Caki2 (cell line): ENCODE measurements around the gene CHRNB4. TPM values are rescaled to one million over a fixed set of nuclear protein-coding genes. Genes with fewer than 3 reads are reported as not detected.
A peak's percentile ranks its signal among the peaks of the same experiment; 100 is the strongest.
"Not testable (repeated sequence)": the region's sequence is repeated elsewhere in the genome, so short reads cannot be mapped to it uniquely, and the experiment has no call there.

Experiments
- DNase-seq: peaks from one replicate; pipeline ENCODE4 v3.0.0-alpha.2; 2015; ENCODE audit warnings: low read depth
- in situ Hi-C: cut with HindIII; loops from 2 replicates; pipeline ENCODE4 v1.10.0; 2016; ENCODE audit warnings: low sequenced_read_pairs, low pct_unique_long_range_greater_than_20kb, mixed read lengths
- total RNA-seq: library from RNA; depleted of rRNA; stranded (reverse); fragments of >200 nt; shearing (Covaris generic); gene quantifications from 2 replicates; pipeline ENCODE4 v1.2.3, GENCODE V29; 2014; ENCODE audit warnings: low replicate concordance; rRNA removed

The CHRNB4 gene, protein sequence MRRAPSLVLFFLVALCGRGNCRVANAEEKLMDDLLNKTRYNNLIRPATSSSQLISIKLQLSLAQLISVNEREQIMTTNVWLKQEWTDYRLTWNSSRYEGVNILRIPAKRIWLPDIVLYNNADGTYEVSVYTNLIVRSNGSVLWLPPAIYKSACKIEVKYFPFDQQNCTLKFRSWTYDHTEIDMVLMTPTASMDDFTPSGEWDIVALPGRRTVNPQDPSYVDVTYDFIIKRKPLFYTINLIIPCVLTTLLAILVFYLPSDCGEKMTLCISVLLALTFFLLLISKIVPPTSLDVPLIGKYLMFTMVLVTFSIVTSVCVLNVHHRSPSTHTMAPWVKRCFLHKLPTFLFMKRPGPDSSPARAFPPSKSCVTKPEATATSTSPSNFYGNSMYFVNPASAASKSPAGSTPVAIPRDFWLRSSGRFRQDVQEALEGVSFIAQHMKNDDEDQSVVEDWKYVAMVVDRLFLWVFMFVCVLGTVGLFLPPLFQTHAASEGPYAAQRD
- 6.5 TPM in 1 of 2 replicates, not detected in the other for total RNA-seq

- peak; percentile 65 for DNase-seq
- in situ Hi-C loops = no loop called here
These were observed at the start of gene CHRNB4 for GRCh38 chr15:78641102-78641748. Gene CHRNB4 (minus strand): TSS chr15:78641210. CDS start chr15:78641133, 77 bp downstream.

GRCh38 chr15:78689626-78690025 is 48.6 kb upstream of the CHRNB4 start:
- DNase-seq = no peak
- in situ Hi-C loops = no loop called here

DNA sequence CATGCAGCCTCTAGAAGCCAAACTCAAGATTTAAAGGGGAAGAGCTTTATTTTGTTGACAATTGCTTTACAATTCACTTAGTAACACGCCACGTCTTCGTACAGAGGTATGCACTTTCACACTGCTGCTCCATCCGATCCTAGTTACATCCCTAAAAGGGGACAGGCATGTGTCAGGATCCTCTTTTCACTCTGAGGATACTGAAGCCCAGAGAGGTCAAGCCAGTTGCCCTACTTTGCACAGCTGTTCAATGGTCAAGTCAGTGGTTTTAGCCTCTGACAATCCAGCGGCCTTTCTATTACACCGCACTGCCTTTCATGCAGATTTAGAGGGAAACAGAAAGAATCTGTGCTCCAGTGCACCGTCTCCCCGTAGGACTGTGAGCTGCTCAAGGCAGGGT is 44.9 kb upstream of the CHRNB4 start:
- no peak for DNase-seq
- in situ Hi-C loops = no loop called here

DNA sequence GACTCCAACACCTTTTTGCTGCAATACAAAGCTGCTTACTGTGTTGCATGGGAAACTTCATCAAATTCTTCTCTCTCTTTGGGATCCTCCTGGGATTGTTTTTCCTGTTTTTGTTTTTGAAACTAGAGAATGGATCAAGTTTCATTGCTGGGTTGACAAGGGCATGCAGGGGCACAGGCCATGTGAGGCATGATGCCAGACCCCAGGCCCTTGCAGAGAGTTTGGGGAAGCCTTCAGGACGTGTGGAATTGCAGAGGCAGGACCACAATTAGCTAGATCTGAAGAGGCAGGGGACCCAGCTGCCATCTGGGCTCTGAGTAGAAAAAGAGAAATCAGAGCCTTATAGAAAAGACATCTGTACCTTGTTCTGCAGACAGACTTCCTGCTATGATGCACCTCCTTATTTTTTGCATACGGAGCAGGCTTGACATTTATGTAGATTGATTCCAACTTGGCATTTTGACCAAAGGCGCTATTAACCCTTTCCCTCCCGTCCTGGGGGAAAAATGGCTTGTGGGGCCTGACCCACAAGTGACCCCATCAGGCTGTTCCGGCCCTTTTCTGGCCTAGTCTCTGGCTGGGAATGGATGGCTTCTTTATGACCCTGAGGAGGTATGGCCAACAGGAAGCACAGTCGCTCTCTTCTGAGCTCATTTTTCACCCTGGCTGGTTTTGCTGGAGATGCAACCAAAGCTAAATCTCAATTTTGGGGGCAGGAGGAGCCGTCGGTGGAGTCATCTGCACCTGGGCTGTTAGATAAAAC is 44.3 kb upstream of the CHRNB4 start:
- in situ Hi-C loops = no loop called here
- no peak for DNase-seq

DNA sequence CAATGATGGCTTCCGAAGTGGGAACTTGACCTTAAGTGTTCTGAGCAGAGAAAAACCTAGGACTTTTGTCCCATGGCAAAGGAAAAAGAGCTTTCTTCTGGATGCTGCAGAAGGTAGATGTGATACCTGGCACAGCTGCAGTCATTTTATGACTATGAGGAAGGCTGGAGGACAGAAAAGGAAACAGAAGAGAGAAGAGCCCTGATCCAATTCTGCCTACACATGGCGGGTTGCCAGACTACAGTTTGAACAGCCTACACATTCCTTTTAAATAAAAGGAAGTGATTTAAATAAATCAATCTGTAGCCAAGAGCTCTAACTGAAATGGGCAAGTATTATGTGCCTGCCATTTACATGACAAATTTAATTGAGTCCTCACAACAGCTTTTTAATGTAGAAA is 43.6 kb upstream of the CHRNB4 start:
- DNase-seq = no peak
- in situ Hi-C loops = no loop called here

DNA sequence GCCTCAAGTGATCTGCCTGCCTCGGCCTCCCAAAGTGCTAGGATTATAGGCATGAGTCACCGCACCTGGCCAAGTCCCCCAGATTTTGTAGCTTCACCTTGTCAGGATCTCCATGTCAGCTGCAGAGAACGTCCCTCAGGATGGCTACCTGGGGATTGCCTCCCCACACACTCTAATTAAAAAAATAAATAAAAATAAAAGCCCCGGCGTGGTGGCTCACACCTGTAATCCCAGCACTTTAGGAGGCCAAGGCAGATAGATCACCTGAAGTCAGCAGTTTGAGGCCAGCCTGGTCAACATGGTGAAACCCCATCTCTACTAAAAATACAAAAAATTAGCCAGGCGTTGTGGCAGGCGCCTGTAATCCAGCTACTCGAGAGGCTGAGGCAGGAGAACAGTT is 42.6 kb upstream of the CHRNB4 start:
- DNase-seq, in situ Hi-C loops: not testable (repeated sequence)

DNA sequence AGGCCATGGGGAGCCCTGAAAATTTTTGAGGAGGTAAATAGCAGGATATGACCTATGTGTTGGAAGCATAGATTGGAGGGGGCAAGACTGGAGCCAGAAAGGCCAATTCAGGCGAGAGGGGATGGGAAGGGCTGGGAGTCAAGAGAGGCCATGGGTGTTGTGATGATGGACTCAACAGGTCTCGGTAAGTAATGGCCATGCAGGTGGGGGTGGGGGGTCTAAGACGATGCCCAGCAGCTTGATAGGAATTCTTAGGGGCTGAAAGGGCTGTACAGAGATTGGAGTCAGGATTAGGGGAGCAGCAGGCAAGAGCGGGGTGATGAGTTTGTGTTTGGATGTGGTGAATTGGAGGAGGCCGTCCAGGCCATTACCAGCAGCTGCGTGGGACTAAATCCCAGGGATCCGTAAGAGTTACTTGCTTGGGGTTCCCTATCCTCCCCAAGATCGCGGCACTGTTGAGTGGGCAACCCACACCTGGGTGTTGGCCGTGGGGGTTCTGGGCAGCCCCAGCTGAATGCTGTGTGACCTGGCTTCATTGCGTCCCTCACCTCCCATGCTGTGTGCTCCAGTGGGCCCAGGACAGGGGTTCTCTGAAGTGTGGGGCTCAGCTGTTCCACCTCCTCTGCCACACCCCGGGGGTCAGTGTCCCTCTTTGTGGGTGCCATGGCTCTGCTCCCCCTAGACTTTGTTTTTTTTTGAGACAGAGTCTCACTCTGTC is 41.8 kb upstream of the CHRNB4 start:
- DNase-seq = no peak
- in situ Hi-C loops = no loop called here

DNA sequence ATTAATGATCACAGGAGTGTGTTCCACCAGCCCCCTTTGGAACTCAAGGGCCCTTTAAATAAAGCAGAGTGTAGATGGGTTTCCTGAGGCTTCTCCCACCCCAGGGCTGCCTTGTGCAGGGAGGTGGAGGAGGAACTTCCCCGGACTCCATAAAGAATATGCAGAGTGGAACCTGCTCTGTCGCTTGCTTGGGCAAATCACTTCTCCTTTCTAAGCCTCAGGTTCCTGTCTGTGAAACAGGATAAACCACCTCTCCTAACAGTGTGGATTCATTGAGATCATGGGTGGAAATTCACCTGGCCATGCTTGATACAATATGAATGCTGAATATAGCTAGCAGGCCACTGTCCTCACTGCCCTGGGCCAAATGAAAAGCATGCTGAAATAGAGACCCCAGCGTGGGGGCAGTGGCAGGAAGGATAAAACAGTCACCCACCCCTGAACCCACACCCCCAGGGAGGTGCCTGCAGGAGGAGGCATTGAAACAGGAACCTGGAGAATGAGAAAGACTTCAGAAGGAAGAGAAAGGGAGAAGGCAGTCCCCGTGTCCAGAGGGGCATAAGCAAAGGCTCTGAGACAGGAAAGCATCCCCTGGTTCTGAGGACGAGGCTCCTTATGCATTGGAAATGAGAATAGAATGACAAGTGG is 41.1 kb upstream of the CHRNB4 start:
- DNase-seq = no peak
- in situ Hi-C loops = no loop called here

GRCh38 chr15:78681281-78682003 is 40.4 kb upstream of the CHRNB4 start:
- in situ Hi-C loops = no loop called here
- no peak for DNase-seq

- in situ Hi-C loops = no loop called here
- DNase-seq = no peak
These were observed 39.5 kb upstream of the CHRNB4 start for GRCh38 chr15:78680431-78681075.

DNA sequence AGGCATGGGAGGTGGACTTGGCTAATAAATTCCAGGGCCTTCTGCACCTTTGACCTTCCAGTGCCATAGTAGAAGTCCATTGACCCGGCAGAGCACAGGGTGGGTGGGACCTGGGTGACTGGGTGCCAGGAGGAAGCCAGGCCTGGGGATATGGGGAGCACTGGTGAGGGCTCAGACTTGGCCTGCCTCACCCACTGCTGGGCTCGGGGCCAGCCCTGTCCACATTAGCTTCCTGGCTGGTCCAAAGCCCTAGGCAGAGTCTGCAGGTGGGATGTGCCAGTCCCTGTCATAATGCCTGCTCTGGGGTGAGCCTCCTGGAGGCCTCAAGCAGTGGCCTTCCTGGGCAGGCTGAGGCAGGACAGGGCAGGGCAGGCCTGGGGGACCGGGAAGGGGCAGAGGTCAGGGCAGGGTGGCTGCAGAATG is 38.1 kb upstream of the CHRNB4 start:
- no peak for DNase-seq
- in situ Hi-C loops = no loop called here

DNA sequence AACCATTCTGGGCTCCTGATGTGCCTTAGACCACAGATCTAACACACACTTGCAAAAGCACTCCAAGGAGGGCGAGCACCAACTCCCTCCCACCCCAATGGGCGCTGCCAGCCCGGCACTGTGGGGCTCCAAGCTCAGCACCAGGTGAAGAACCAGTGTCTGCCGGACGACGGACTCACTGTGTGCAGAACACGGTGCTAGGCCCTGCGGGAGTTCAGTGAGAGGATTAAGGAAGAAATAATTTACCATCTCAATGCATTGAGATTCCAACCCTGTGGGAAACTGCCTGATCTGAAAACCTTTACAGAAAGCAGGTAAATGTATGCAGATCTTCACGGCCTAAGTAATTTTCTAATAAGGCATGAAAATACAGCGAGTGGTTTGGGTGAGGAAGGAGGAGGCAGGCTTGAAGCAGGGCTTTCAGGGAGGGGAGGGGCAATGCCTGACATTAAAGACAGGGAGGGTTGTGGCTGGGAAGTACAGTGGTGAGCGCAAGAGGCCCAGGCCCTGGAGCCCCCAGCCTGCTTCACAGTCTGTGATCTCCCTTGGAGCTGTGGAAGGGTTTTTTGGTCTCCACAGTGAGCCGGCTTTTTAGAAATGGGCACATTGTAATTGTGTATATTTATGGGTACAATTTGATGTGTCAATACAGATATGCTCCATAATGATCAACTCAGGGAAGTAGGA is 35.6 kb upstream of the CHRNB4 start:
- in situ Hi-C loops = no loop called here
- DNase-seq = no peak

GRCh38 chr15:78675617-78676360 is 34.8 kb upstream of the CHRNB4 start:
- in situ Hi-C loops = no loop called here
- DNase-seq = no peak

DNA sequence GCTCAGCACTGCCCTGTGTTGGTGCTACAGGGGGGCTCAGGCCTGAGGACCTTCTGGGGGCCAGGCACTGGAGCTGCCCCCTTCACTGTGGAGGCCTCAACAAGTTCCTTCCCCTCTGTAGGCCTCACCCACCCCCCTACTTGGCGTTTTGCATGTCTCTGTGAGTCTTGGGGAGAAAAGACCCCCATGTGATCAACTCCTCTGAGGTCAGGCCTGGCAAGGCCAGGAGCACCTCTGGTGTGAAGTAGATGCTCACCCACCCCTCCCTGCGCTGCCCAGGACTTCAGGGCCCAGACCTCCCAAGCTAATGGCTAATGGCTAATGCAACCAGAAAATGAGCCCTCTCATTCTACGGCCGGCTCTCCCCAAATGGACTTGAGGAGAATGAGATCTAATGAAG is 34.2 kb upstream of the CHRNB4 start:
- in situ Hi-C loops = no loop called here

DNA sequence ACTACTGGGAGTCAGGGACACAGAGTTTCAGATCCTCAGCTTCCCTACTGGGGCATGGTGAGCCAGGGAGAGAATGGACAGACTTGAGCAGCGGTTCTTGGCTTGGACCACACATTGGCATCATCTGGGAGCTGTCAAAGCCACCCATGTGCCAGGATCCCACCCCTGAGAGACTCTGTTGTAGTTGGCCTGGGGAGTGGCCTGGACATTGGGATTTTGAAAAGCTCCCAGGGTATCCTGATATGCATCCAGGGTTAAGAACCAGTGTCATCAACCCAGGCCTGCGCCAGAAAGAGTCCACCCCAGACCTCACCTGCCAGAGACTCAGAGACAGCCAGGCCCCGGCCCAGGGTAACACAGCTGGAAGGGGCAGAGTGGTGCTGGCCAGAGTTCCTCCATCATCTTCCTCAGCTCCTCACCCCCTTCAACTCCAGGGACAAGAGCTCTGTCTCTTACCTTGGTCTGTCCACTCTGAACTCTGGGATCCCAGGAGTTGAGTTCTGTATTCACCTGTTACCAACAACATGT is 33.0 kb upstream of the CHRNB4 start:
- DNase-seq = no peak

More for the DNA sequence above, 34.2 kb upstream of the CHRNB4 start:
- no peak for DNase-seq

More for the DNA sequence above, 33.0 kb upstream of the CHRNB4 start:
- in situ Hi-C loops = no loop called here
